K562 (cell line): ENCODE results near the gene UGT2A3. TPM values are rescaled to one million over a fixed set of nuclear protein-coding genes. Genes with fewer than 3 reads are reported as not detected.
A peak's percentile ranks its signal among the peaks of the same experiment; 100 is the strongest.

ENCODE experiments used
- ATAC-seq: fragments of 200-7000 bp; cut with Tn5 transposase; 3 replicates; pipeline ENCODE4 v1.9.1; 2020; ENCODE audit warnings: moderate library complexity
- BruUV-seq: library from RNA; stranded (reverse); fragments of 400-500 nt; replicated peaks from 2 replicates; lab custom pipeline; 2021; lab: Mats Ljungman, UMichigan
- CTCF ChIA-PET: fragments of 300-600 bp; formaldehyde crosslinking; extraction: SDS; loops from one replicate; lab custom pipeline; 2021; ENCODE audit warnings: low intra/inter-chr PET ratio; lab: Yijun Ruan, JAX
- POLR2A ChIA-PET: fragments of 300-600, 350-650 bp; sonication (Branson Sonifier 250); formaldehyde crosslinking; extraction: SDS; loops from one replicate; lab custom pipeline; 2021; ENCODE audit warnings: antibody characterized with exemption, inconsistent platforms; lab: Yijun Ruan, JAX
- DNase-seq, 4 experiments: peaks; one replicate each; pipeline versions ENCODE4 v3.0.0 to v3.0.0-alpha.2; 2011 to 2018; ENCODE audit warnings: low spot score in 3 of 4, mixed read lengths in 3 of 4; ENCODE audit errors: extremely low read depth in 1 of 4
- FAIRE-seq: peaks from 2 replicates; lab custom pipeline; 2011; peaks lifted over from hg19 to GRCh38; lab: Jason Lieb, UNC
- H2AFZ ChIP-seq: 2 replicates; pipeline ENCODE4 v1.6.0; 2011; ENCODE audit warnings: low read depth, low read length, control low read depth, inconsistent platforms
- H3K27ac ChIP-seq: fragments of 200-600 bp; 3 replicates; pipeline ENCODE4 v1.8.0; 2011; ENCODE audit warnings: low read depth, mild to moderate bottlenecking, control low read depth, inconsistent platforms, low read length, moderate library complexity, mixed read lengths; ENCODE audit errors: extremely low read depth
- H3K27me3 ChIP-seq, 2 experiments: fragments of 300-600 bp in 1 of 2; 2 replicates in 1 of 2; 3 replicates in 1 of 2; pipeline versions ENCODE4 v1.6.0 to v1.8.0; 2011; ENCODE audit warnings: inconsistent platforms in 2 of 2, low read length in 2 of 2, mild to moderate bottlenecking in 1 of 2, mixed read lengths in 1 of 2, moderate library complexity in 1 of 2; ENCODE audit not compliant: control insufficient read depth in 2 of 2, insufficient read depth in 2 of 2
- H3K36me3 ChIP-seq: fragments of 300-600 bp; 3 replicates; pipeline ENCODE4 v1.8.0; 2011; ENCODE audit warnings: mild to moderate bottlenecking, low read length, inconsistent platforms; ENCODE audit not compliant: control insufficient read depth, insufficient read depth
- H3K4me1 ChIP-seq, 2 experiments: fragments of 200-600 bp in 1 of 2; replicated peaks in 1 of 2; 2 replicates in 1 of 2; 3 replicates in 1 of 2; pipeline versions ENCODE4 v1.5.1 to v1.8.0; 2011; ENCODE audit warnings: inconsistent platforms in 2 of 2, low read length in 2 of 2, mild to moderate bottlenecking in 1 of 2, mixed read lengths in 1 of 2, moderate library complexity in 1 of 2; ENCODE audit not compliant: control insufficient read depth in 2 of 2, insufficient read depth in 2 of 2
- H3K4me2 ChIP-seq: 2 replicates; pipeline ENCODE4 v1.6.1; 2011; ENCODE audit warnings: low read length, control low read depth, inconsistent platforms, mixed read lengths; ENCODE audit not compliant: insufficient read depth
- H3K4me3 ChIP-seq: fragments of 200-600 bp; sonication (generic), shearing (Covaris generic); 2 replicates; pipeline ENCODE4 v1.5.1; 2016; ENCODE audit warnings: control low read depth, inconsistent platforms
- H3K79me2 ChIP-seq: fragments of 200-600 bp; 3 replicates; pipeline ENCODE4 v1.8.0; 2011; ENCODE audit warnings: low read length, inconsistent platforms; ENCODE audit not compliant: control insufficient read depth, insufficient read depth
- H3K9ac ChIP-seq, 2 experiments: 2 replicates each; pipeline versions ENCODE4 v1.6.0 to v1.6.1; 2011; ENCODE audit warnings: low read depth in 2 of 2, low read length in 2 of 2, control low read depth in 1 of 2, inconsistent platforms in 1 of 2, mild to moderate bottlenecking in 1 of 2, mixed read lengths in 1 of 2; ENCODE audit not compliant: insufficient read depth in 1 of 2
- H3K9me1 ChIP-seq: one replicate; pipeline ENCODE4 v1.6.0; 2011; ENCODE audit warnings: inconsistent platforms, mild to moderate bottlenecking, low read length, moderate library complexity; ENCODE audit not compliant: control insufficient read depth, insufficient read depth
- H3K9me3 ChIP-seq: replicated peaks from 2 replicates; pipeline ENCODE4 v1.5.1; 2011; ENCODE audit warnings: low read depth, low read length, inconsistent platforms; ENCODE audit not compliant: control insufficient read depth, insufficient read depth
- H4K20me1 ChIP-seq: replicated peaks from 2 replicates; pipeline ENCODE4 v1.6.1; 2011; ENCODE audit warnings: low read length, inconsistent platforms, mixed read lengths; ENCODE audit not compliant: control insufficient read depth, insufficient read depth
- BACH1 ChIP-seq: fragments of 200-800 bp; sonication (Bioruptor generic); IDR thresholded peaks from 2 replicates; pipeline ENCODE4 v1.6.1; 2016; ENCODE audit warnings: missing genetic modification characterization, missing compliant biosample characterization
- CBFA2T2 ChIP-seq: fragments of 450-650 bp; conservative IDR thresholded peaks from 2 replicates; pipeline ENCODE4 v1.6.1; 2017; ENCODE audit warnings: mild to moderate bottlenecking
- CCNT2 ChIP-seq: IDR thresholded peaks from 2 replicates; pipeline ENCODE4 v1.6.1; 2011; ENCODE audit warnings: borderline replicate concordance, low read depth, mild to moderate bottlenecking, moderate library complexity, mixed read lengths, low read length; ENCODE audit not compliant: insufficient read length; ENCODE audit errors: extremely low read depth
- DLX4 ChIP-seq: fragments of 250-450 bp; sonication (Bioruptor Pico); IDR thresholded peaks from 2 replicates; pipeline ENCODE4 v1.6.1; 2021; ENCODE audit warnings: mild to moderate bottlenecking
- JUNB ChIP-seq: fragments of 450-650 bp; formaldehyde crosslinking; conservative IDR thresholded peaks from 2 replicates; pipeline ENCODE4 v1.4.0; 2020; ENCODE audit warnings: mild to moderate bottlenecking
- KDM1A ChIP-seq, 2 experiments: fragments of 450-650 bp; IDR thresholded peaks; 2 replicates each; pipeline ENCODE4 v1.6.1; 2016; ENCODE audit warnings: mild to moderate bottlenecking in 2 of 2
- KHSRP ChIP-seq: fragments of 450-650 bp; IDR thresholded peaks from 2 replicates; pipeline ENCODE4 v1.6.1; 2017
- NCOA4 ChIP-seq: fragments of 450-650 bp; IDR thresholded peaks from 2 replicates; pipeline ENCODE4 v1.6.1; 2018; ENCODE audit warnings: mild to moderate bottlenecking; ENCODE audit not compliant: partially characterized antibody
- OTX1 ChIP-seq: fragments of 450-650 bp; formaldehyde crosslinking; IDR thresholded peaks from 2 replicates; pipeline ENCODE4 v1.4.0; 2022; ENCODE audit warnings: mild to moderate bottlenecking
- RCOR1 ChIP-seq, 2 experiments: IDR thresholded peaks; 2 replicates each; pipeline ENCODE4 v1.6.1; 2012; ENCODE audit warnings: low read depth in 2 of 2, low read length in 2 of 2, borderline replicate concordance in 1 of 2, improper control_type of control experiment in 1 of 2
- SFPQ ChIP-seq: fragments of 200-400 bp; formaldehyde crosslinking; IDR thresholded peaks from 2 replicates; pipeline ENCODE4 v1.6.1; 2017; ENCODE audit warnings: mild to moderate bottlenecking, low read depth, low read length, moderate library complexity
- TAL1 ChIP-seq: fragments of 450-650 bp; IDR thresholded peaks from 2 replicates; pipeline ENCODE4 v1.6.1; 2016; ENCODE audit warnings: mild to moderate bottlenecking
- U2AF1 ChIP-seq: fragments of 200-400 bp; formaldehyde crosslinking; optimal IDR thresholded peaks from 2 replicates; pipeline ENCODE3; 2017; ENCODE audit warnings: mild to moderate bottlenecking, low read depth, low read length, moderate library complexity
- U2AF2 ChIP-seq: fragments of 200-400 bp; formaldehyde crosslinking; optimal IDR thresholded peaks from 2 replicates; pipeline ENCODE3; 2017; ENCODE audit warnings: low read depth, mild to moderate bottlenecking, low read length
- ZC3H11A ChIP-seq: IDR thresholded peaks from 2 replicates; pipeline ENCODE4 v1.6.1; 2012; ENCODE audit warnings: low read depth, low read length, improper control_type of control experiment
- ZNF133 ChIP-seq: fragments of 250-450 bp; sonication (Bioruptor Pico); IDR thresholded peaks from 2 replicates; pipeline ENCODE4 v1.4.0; 2020; ENCODE audit warnings: mild to moderate bottlenecking
- ZNF395 ChIP-seq: fragments of 200-800 bp; sonication (Bioruptor generic); IDR thresholded peaks from 2 replicates; pipeline ENCODE4 v1.6.1; 2017; ENCODE audit warnings: missing genetic modification characterization, missing compliant biosample characterization
- ZNF639 ChIP-seq, 2 experiments: fragments of 200-800 bp in 1 of 2; sonication (Bioruptor generic) in 1 of 2; sonication (generic) in 1 of 2; formaldehyde crosslinking in 1 of 2; IDR thresholded peaks in 1 of 2; conservative IDR thresholded peaks in 1 of 2; 2 replicates each; pipeline versions ENCODE4 v1.5.0 to v1.6.1; 2016 to 2020; ENCODE audit warnings: missing compliant biosample characterization in 1 of 2, missing genetic modification characterization in 1 of 2, missing genetic modification reagents in 1 of 2
- WGBS: fragments of 100-300 bp; shearing (Covaris generic); methylation state at CpG from one replicate; pipeline ENCODE4 v1.1.6; 2016; ENCODE audit warnings: low coverage, mixed read lengths; ENCODE audit not compliant: insufficient coverage; ENCODE audit errors: missing lambda C conversion rate; 5-methylcytosine and 5-hydroxymethylcytosine counted together
- in situ Hi-C: fragments of 300-500 bp; cut with MboI; formaldehyde crosslinking; loops from 4 replicates; pipeline ENCODE4 v1.15.0; 2018; ENCODE audit warnings: inconsistent platforms, mixed read lengths
- intact Hi-C: fragments of 100-400 bp; cut with micrococcal nuclease; formaldehyde crosslinking; loops from 2 replicates; pipeline ENCODE4 v1.14.2; 2022
- polyA plus RNA-seq, 8 experiments: library from polyadenylated mRNA; depleted of rRNA in 4 of 8; stranded (reverse) in 5 of 8; unstranded in 3 of 8; fragments of >200 nt; fragmentation: Nextera tagmentation in 2 of 8; fragmentation: Illumina TruSeq in 1 of 8; extraction: Ambion mirVana in 2 of 8; extraction: Trizol in 1 of 8; gene quantifications; 2 replicates each; pipeline versions ENCODE4 v1.2.1 to v1.2.3, GENCODE V29; 2011 to 2014; ENCODE audit warnings: inconsistent platforms in 1 of 8, missing spikeins in 1 of 8
- total RNA-seq, 7 experiments: library from RNA; depleted of rRNA in 6 of 7; stranded (reverse); fragments of >200 nt in 6 of 7; fragmentation: Illumina TruSeq in 2 of 7; extraction: Trizol in 2 of 7; gene quantifications; 2 replicates each; pipeline versions ENCODE4 v1.2.1 to v1.2.3, GENCODE V29; 2011 to 2021; ENCODE audit warnings: low replicate concordance in 1 of 7

The UGT2A3 gene
- total and polyA plus RNA-seq, 9 of the 15 experiments (the other 6 are each of a cell fraction or from before 2014, with no cell fraction given): not detected

- Histone ChIP-seq H3K36me3 (no peaks in the 10 kb centered on the region), H3K4me2 (no peak overlapping the region), H2AFZ (no peak overlapping the region), H3K79me2 (no peaks in the 10 kb centered on the region), H4K20me1 (no peaks in the 10 kb centered on the region), H3K9ac (no peak overlapping the region), H3K4me3 (no peak overlapping the region), H3K4me1 (no peaks in the 10 kb centered on the region; a peak in 1 of 5 replicates), H3K27ac (no peak overlapping the region), H3K27me3 (no peaks in the 10 kb centered on the region), H3K9me1 (no peaks in the 10 kb centered on the region), H3K9me3 (no peaks in the 10 kb centered on the region; the same call in 1 of the 2 replicates)
- ChIA-PET POLR2A (no interaction called here), CTCF (no interaction called here)
- intact Hi-C loops (no loop called here), in situ Hi-C loops (no loop called here)
- WGBS: 0% methylated on average over 3 of the region's 3 CpGs
- FAIRE-seq (no peak), ATAC-seq (no peak), DNase-seq (no peak)
- no TSS peak for BruUV-seq
- TF ChIP-seq DLX4 (CRISPR knock-in tag): no peak
- TF ChIP-seq SFPQ: no peak
- no peak for TF ChIP-seq ZNF133 (CRISPR knock-in tag)
- no peak for TF ChIP-seq U2AF2
- no peak for TF ChIP-seq BACH1 (tag)
- TF ChIP-seq U2AF1: no peak
- TF ChIP-seq CCNT2: no peak
- TF ChIP-seq ZNF639 (CRISPR knock-in tag; conservative IDR thresholded peaks at IDR 0.05 in 1 of 2, IDR thresholded peaks at IDR 0.05 in 1 of 2): no peak
- TF ChIP-seq JUNB (CRISPR knock-in tag): no peak
- TF ChIP-seq ZNF395: no peak
- peak; percentile 41 for TF ChIP-seq CBFA2T2
- TF ChIP-seq RCOR1 (IDR thresholded peaks at IDR 0.05; ENCODE audit: borderline replicate concordance in 1 of 2, low read depth in 2 of 2, low read length in 2 of 2): peak in 1 of 2 experiments; percentile 8; a peak in 1 of 4 replicates
- TF ChIP-seq TAL1: peak; percentile 23; the same call in 1 of the 2 replicates
- peak in 1 of 2 experiments; percentile 43; a peak in 1 of 4 replicates for TF ChIP-seq KDM1A (IDR thresholded peaks at IDR 0.05)
- no peak for TF ChIP-seq OTX1 (CRISPR knock-in tag)
- TF ChIP-seq ZC3H11A: no peak
- no peak for TF ChIP-seq NCOA4
- no peak for TF ChIP-seq KHSRP
These were observed 44.4 kb downstream of the UGT2A3 start for GRCh38 chr4:68907245-68907644.
